Central memory CD8-positive, alpha-beta T cell (primary cell): ENCODE results near the gene CAMSAP2.

Source experiments
- ATAC-seq: fragments of 150-1000 bp; cut with Tn5 transposase; replicated peaks from 2 replicates; pipeline ENCODE4 v1.10.0; 2022; ENCODE audit warnings: mild to moderate bottlenecking, moderate FRiP score, moderate number of reproducible peaks; ENCODE audit not compliant: poor library complexity, severe bottlenecking; ENCODE audit errors: extremely low read depth
- DNase-seq, 2 donors: peaks; one replicate each; pipeline ENCODE4 v3.0.0; 2021; ENCODE audit warnings: low spot score in 2 of 2
- H3K27ac Mint-ChIP-seq: one replicate; pipeline ENCODE4 v1.8.0; 2022; ENCODE audit warnings: low read depth, mild to moderate bottlenecking, moderate library complexity, mixed read lengths
- H3K27me3 Mint-ChIP-seq: one replicate; pipeline ENCODE4 v1.8.0; 2022; ENCODE audit warnings: mixed read lengths
- H3K36me3 Mint-ChIP-seq: one replicate; pipeline ENCODE4 v1.8.0; 2022; ENCODE audit warnings: mild to moderate bottlenecking, moderate library complexity, mixed read lengths; ENCODE audit not compliant: insufficient read depth
- H3K4me1 Mint-ChIP-seq: one replicate; pipeline ENCODE4 v1.8.0; 2022; ENCODE audit warnings: mixed read lengths
- H3K4me3 Mint-ChIP-seq: one replicate; pipeline ENCODE4 v1.8.0; 2022; ENCODE audit warnings: mild to moderate bottlenecking, moderate library complexity, mixed read lengths
- H3K9me3 Mint-ChIP-seq: one replicate; pipeline ENCODE4 v1.8.0; 2022; ENCODE audit warnings: mixed read lengths

CAMSAP2 gene

GRCh38 chr1:200738327-200738948 lies at the start of gene CAMSAP2:
Gene CAMSAP2, plus strand, starts transcription at chr1:200738893. Its CDS starts 935 bp downstream, at chr1:200739828.
- H3K27ac Mint-ChIP-seq, result peak within 1 kb of the TSS; percentile 75
- ATAC-seq (peak; percentile 44), DNase-seq (peak in 1 of 2 donors; percentile 13)
- peak within 1 kb of the TSS; percentile 95 for H3K4me3 Mint-ChIP-seq
- no peaks in the 10 kb centered on the region for H3K27me3 Mint-ChIP-seq
- no peaks in the 10 kb centered on the region for H3K9me3 Mint-ChIP-seq
- peaks cover 18% of the 10 kb centered on the region for H3K4me1 Mint-ChIP-seq
- peaks cover 4% of the 10 kb centered on the region for H3K36me3 Mint-ChIP-seq

- Mint-ChIP-seq H3K27ac (no peak overlapping the region), H3K4me3 (no peak overlapping the region), H3K27me3 (peaks cover 15% of the 10 kb centered on the region), H3K4me1 (no peaks in the 10 kb centered on the region), H3K9me3 (no peaks in the 10 kb centered on the region), H3K36me3 (peaks cover 1% of the 10 kb centered on the region)
- DNase-seq (no peak), ATAC-seq (no peak)
Measured at GRCh38 chr1:200692316-200692715, 46.4 kb upstream of the CAMSAP2 start.

GRCh38 chr1:200693327-200693726 lies 45.4 kb upstream of the CAMSAP2 start:
- H3K4me1 Mint-ChIP-seq, result no peaks in the 10 kb centered on the region
- peaks cover 15% of the 10 kb centered on the region for H3K27me3 Mint-ChIP-seq
- no peak overlapping the region for H3K27ac Mint-ChIP-seq
- ATAC-seq, result no peak
- no peaks in the 10 kb centered on the region for H3K9me3 Mint-ChIP-seq
- no peak for DNase-seq
- no peaks in the 10 kb centered on the region for H3K36me3 Mint-ChIP-seq
- H3K4me3 Mint-ChIP-seq, result no peak overlapping the region

GRCh38 chr1:200694738-200695137 lies 44.0 kb upstream of the CAMSAP2 start:
- no peaks in the 10 kb centered on the region for H3K36me3 Mint-ChIP-seq
- H3K4me1 Mint-ChIP-seq, result no peaks in the 10 kb centered on the region
- H3K9me3 Mint-ChIP-seq, result no peaks in the 10 kb centered on the region
- H3K27me3 Mint-ChIP-seq, result peaks cover 19% of the 10 kb centered on the region
- H3K27ac Mint-ChIP-seq, result no peak overlapping the region
- no peak for DNase-seq
- no peak overlapping the region for H3K4me3 Mint-ChIP-seq
- ATAC-seq, result no peak

GRCh38 chr1:200699871-200700270 lies 38.8 kb upstream of the CAMSAP2 start:
- Mint-ChIP-seq H3K36me3 (peaks cover 1% of the 10 kb centered on the region), H3K4me3 (no peak overlapping the region), H3K27me3 (peaks cover 19% of the 10 kb centered on the region), H3K9me3 (no peaks in the 10 kb centered on the region), H3K4me1 (no peaks in the 10 kb centered on the region), H3K27ac (no peak overlapping the region)
- DNase-seq (no peak), ATAC-seq (no peak)

- no peak for ATAC-seq
- Mint-ChIP-seq H3K4me3 (no peak overlapping the region), H3K36me3 (peaks cover 1% of the 10 kb centered on the region), H3K27me3 (no peaks in the 10 kb centered on the region), H3K27ac (no peak overlapping the region), H3K4me1 (no peaks in the 10 kb centered on the region), H3K9me3 (no peaks in the 10 kb centered on the region)
- no peak for DNase-seq
Measured at GRCh38 chr1:200704986-200705500, 33.6 kb upstream of the CAMSAP2 start.

GRCh38 chr1:200706111-200706814 lies 32.4 kb upstream of the CAMSAP2 start:
- H3K9me3 Mint-ChIP-seq, result no peaks in the 10 kb centered on the region
- no peaks in the 10 kb centered on the region for H3K4me1 Mint-ChIP-seq
- no peaks in the 10 kb centered on the region for H3K36me3 Mint-ChIP-seq
- H3K27me3 Mint-ChIP-seq, result no peaks in the 10 kb centered on the region
- ATAC-seq (no peak), DNase-seq (no peak)
- H3K4me3 Mint-ChIP-seq, result no peak overlapping the region
- H3K27ac Mint-ChIP-seq, result no peak overlapping the region

- Mint-ChIP-seq H3K27ac (no peak overlapping the region), H3K36me3 (no peaks in the 10 kb centered on the region), H3K27me3 (no peaks in the 10 kb centered on the region), H3K9me3 (no peaks in the 10 kb centered on the region), H3K4me3 (no peak overlapping the region), H3K4me1 (no peaks in the 10 kb centered on the region)
- no peak for DNase-seq
- no peak for ATAC-seq
Measured at GRCh38 chr1:200707116-200707515, 31.6 kb upstream of the CAMSAP2 start.

- Mint-ChIP-seq H3K9me3 (no peaks in the 10 kb centered on the region), H3K4me1 (no peaks in the 10 kb centered on the region), H3K4me3 (no peak overlapping the region), H3K36me3 (no peaks in the 10 kb centered on the region), H3K27me3 (no peaks in the 10 kb centered on the region), H3K27ac (no peak overlapping the region)
- ATAC-seq (no peak), DNase-seq (no peak)
Measured at GRCh38 chr1:200708161-200708560, 30.5 kb upstream of the CAMSAP2 start.

- no peak overlapping the region for H3K4me3 Mint-ChIP-seq
- no peaks in the 10 kb centered on the region for H3K9me3 Mint-ChIP-seq
- no peaks in the 10 kb centered on the region for H3K36me3 Mint-ChIP-seq
- H3K4me1 Mint-ChIP-seq, result no peaks in the 10 kb centered on the region
- H3K27me3 Mint-ChIP-seq, result no peaks in the 10 kb centered on the region
- ATAC-seq (no peak), DNase-seq (no peak)
- H3K27ac Mint-ChIP-seq, result no peak overlapping the region
Measured at GRCh38 chr1:200708769-200709168, 29.9 kb upstream of the CAMSAP2 start.

GRCh38 chr1:200710166-200710565 lies 28.5 kb upstream of the CAMSAP2 start:
- Mint-ChIP-seq H3K4me1 (no peaks in the 10 kb centered on the region), H3K27ac (no peak overlapping the region), H3K4me3 (no peak overlapping the region), H3K9me3 (no peaks in the 10 kb centered on the region), H3K36me3 (no peaks in the 10 kb centered on the region), H3K27me3 (peaks cover 5% of the 10 kb centered on the region)
- ATAC-seq (no peak), DNase-seq (no peak)

GRCh38 chr1:200714504-200715187 lies 24.0 kb upstream of the CAMSAP2 start:
- Mint-ChIP-seq H3K27me3 (peaks cover 22% of the 10 kb centered on the region), H3K4me1 (no peaks in the 10 kb centered on the region), H3K27ac (no peak overlapping the region), H3K36me3 (no peaks in the 10 kb centered on the region), H3K4me3 (no peak overlapping the region), H3K9me3 (no peaks in the 10 kb centered on the region)
- DNase-seq (no peak), ATAC-seq (no peak)

- Mint-ChIP-seq H3K9me3 (no peaks in the 10 kb centered on the region), H3K4me1 (no peaks in the 10 kb centered on the region), H3K27me3 (peaks cover 24% of the 10 kb centered on the region), H3K27ac (no peak overlapping the region), H3K36me3 (no peaks in the 10 kb centered on the region), H3K4me3 (no peak overlapping the region)
- no peak for ATAC-seq
- DNase-seq, result no peak
Measured at GRCh38 chr1:200720199-200720598, 18.5 kb upstream of the CAMSAP2 start.
